Thymus (tissue), 11 donors: ENCODE data around the gene SH3RF3. TPM values are rescaled to one million over a fixed set of nuclear protein-coding genes. Genes with fewer than 3 reads are reported as not detected.

Experiments used
- DNase-seq, 9 donors: peaks; one replicate each; pipeline ENCODE4 v3.0.0-alpha.2; 2013; ENCODE audit warnings: low spot score in 9 of 9, low read depth in 6 of 9, missing footprints in 1 of 9
- H3K27ac ChIP-seq, 2 donors: one replicate each; pipeline ENCODE4 v1.5.1; 2013; ENCODE audit warnings: control low read depth in 1 of 2, low read depth in 1 of 2, low read length in 1 of 2, mild to moderate bottlenecking in 1 of 2, moderate library complexity in 1 of 2
- H3K27me3 ChIP-seq, 2 donors: one replicate each; pipeline ENCODE4 v1.5.1; 2013; ENCODE audit warnings: low read length in 1 of 2; ENCODE audit not compliant: control insufficient read depth in 2 of 2, insufficient read depth in 1 of 2
- H3K36me3 ChIP-seq, 2 donors: one replicate each; pipeline ENCODE4 v1.5.1; 2013; ENCODE audit warnings: low read length in 1 of 2, mild to moderate bottlenecking in 1 of 2, moderate library complexity in 1 of 2; ENCODE audit not compliant: control insufficient read depth in 2 of 2, insufficient read depth in 2 of 2
- H3K4me1 ChIP-seq, 2 donors: one replicate each; pipeline ENCODE4 v1.5.1; 2013; ENCODE audit warnings: low read length in 2 of 2; ENCODE audit not compliant: control insufficient read depth in 2 of 2, insufficient read depth in 2 of 2
- H3K4me3 ChIP-seq, 2 donors: one replicate each; pipeline ENCODE4 v1.5.1; 2013; ENCODE audit warnings: low read length in 2 of 2, control low read depth in 1 of 2, mild to moderate bottlenecking in 1 of 2
- H3K9me3 ChIP-seq, 2 donors: one replicate each; pipeline ENCODE4 v1.5.1; 2013; ENCODE audit warnings: low read length in 1 of 2, mild to moderate bottlenecking in 1 of 2; ENCODE audit not compliant: control insufficient read depth in 2 of 2, insufficient read depth in 1 of 2
- WGBS: extraction: QIAGEN DNeasy Blood & Tissue Kit; methylation state at CpG from one replicate; pipeline ENCODE4 v1.1.7; 2013; 5-methylcytosine and 5-hydroxymethylcytosine counted together
- polyA plus RNA-seq: library from polyadenylated mRNA; stranded (reverse); fragments of 200-250 nt; gene quantifications from one replicate; pipeline ENCODE4 v1.2.3, GENCODE V29; 2013
- total RNA-seq: library from RNA; stranded (reverse); fragments of 120-200 nt; gene quantifications from one replicate; pipeline ENCODE4 v1.2.4, GENCODE V29; 2013
- donor health status: healthy.

Gene SH3RF3
- total and polyA plus RNA-seq, 2 donors: 3.2 to 8.2 TPM

- peaks cover 0 to 16% of the 10 kb centered on the region in 2 donors for H3K4me1 ChIP-seq
- DNase-seq: no peak
- peaks cover 0 to 8% of the 10 kb centered on the region in 2 donors for H3K9me3 ChIP-seq
- H3K27ac ChIP-seq: no peak overlapping the region
- 90% methylated on average over 4 of the region's 4 CpGs for WGBS
- H3K27me3 ChIP-seq: no peaks in the 10 kb centered on the region
- peaks cover 0 to 3% of the 10 kb centered on the region in 2 donors for H3K36me3 ChIP-seq
- H3K4me3 ChIP-seq: no peak overlapping the region
Observed at GRCh38 chr2:109440499-109441156, 311.6 kb downstream of the SH3RF3 start.

DNA sequence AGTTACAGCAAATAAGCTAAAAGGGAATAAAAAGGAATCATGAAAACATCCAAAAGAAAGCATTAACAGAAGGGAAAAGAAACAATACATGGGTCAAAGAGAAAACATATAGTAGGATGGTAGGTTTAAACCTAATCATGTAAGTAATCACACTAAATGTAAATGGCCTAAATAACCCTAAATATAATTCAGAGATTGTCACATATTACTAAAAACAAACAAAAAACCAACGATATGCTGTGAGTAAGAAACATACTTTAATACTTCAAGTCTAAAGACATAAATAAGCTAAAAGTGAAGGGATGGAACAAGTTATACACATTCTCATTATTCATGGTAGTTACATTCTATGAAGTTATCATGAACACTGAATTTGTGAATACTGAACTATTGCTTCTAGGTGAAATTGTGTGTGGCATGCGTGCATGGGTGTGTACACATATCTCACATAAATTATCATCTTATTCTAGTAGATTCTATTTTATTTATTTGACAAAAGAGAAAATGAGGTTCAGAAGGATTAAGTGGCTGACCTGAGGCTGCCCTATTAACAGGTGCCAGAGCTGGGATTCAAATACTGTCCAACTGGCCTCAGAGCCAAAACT is 313.8 kb downstream of the SH3RF3 start:
- Histone ChIP-seq H3K9me3 (peaks cover 0 to 8% of the 10 kb centered on the region in 2 donors), H3K27ac (no peak overlapping the region), H3K27me3 (no peaks in the 10 kb centered on the region), H3K36me3 (no peaks in the 10 kb centered on the region), H3K4me1 (peaks cover 0 to 9% of the 10 kb centered on the region in 2 donors), H3K4me3 (no peak overlapping the region)
- WGBS: 98% methylated on average over 2 of the region's 2 CpGs
- no peak for DNase-seq

DNA sequence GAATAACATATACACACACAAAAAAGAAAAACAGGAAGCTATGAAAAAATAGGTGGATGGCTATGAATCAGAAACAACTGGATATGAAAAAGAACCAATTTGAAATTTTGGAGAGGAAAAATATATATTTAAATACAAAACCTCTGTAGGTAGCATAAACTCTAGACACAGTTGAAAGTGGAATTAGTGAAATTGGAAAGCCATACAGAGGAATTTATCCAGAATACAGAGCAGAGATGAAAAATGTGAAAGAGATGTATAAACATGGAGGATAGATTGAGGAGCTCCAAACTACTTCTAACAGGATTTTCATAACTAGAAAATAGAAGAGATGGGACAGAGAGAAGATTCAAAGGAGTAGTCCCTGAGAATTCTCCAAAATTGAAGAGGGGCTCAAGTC is 315.9 kb downstream of the SH3RF3 start:
- H3K4me3 ChIP-seq: no peak overlapping the region
- peaks cover 0 to 8% of the 10 kb centered on the region in 2 donors for H3K9me3 ChIP-seq
- no peak for DNase-seq
- H3K36me3 ChIP-seq: no peaks in the 10 kb centered on the region
- H3K4me1 ChIP-seq: peaks cover 0 to 9% of the 10 kb centered on the region in 2 donors
- H3K27ac ChIP-seq: no peak overlapping the region
- no peaks in the 10 kb centered on the region for H3K27me3 ChIP-seq

- Histone ChIP-seq H3K27me3 (no peaks in the 10 kb centered on the region), H3K9me3 (peaks cover 0 to 8% of the 10 kb centered on the region in 2 donors), H3K36me3 (no peaks in the 10 kb centered on the region), H3K27ac (peak overlapping the region in 1 of 2 donors; percentile 17), H3K4me1 (peaks cover 0 to 9% of the 10 kb centered on the region in 2 donors), H3K4me3 (no peak overlapping the region)
- WGBS: 90% methylated on average over 20 of the region's 20 CpGs
- DNase-seq: no peak
Observed at GRCh38 chr2:109446278-109447131, 317.5 kb downstream of the SH3RF3 start.

DNA sequence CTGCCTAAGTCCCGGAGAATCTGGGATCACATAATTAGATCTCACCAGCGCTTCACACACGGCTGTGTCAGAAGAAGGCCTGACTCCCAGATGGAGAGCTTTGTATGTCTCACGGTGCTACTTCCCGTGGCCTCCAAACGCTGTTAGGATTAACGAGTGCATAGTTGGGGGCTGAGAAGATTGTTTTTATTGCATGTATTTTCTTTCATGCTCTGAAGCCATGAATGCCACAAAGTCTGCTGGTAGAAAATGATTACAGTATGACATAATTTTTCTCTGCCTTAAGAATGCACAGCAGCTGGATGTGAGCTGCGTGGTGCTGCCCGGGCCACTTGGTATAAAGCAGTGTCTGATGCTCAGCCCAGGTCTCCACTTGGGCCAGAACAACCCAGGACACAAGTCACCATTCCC is 318.3 kb downstream of the SH3RF3 start:
- 91% methylated on average over 9 of the region's 9 CpGs for WGBS
- H3K36me3 ChIP-seq: no peaks in the 10 kb centered on the region
- H3K9me3 ChIP-seq: peaks cover 0 to 8% of the 10 kb centered on the region in 2 donors
- H3K27ac ChIP-seq: no peak overlapping the region
- no peaks in the 10 kb centered on the region for H3K27me3 ChIP-seq
- H3K4me3 ChIP-seq: no peak overlapping the region
- peaks cover 0 to 9% of the 10 kb centered on the region in 2 donors for H3K4me1 ChIP-seq
- no peak for DNase-seq

GRCh38 chr2:109447776-109448175 is 318.8 kb downstream of the SH3RF3 start:
- H3K27ac ChIP-seq: no peak overlapping the region
- H3K4me3 ChIP-seq: no peak overlapping the region
- peaks cover 0 to 8% of the 10 kb centered on the region in 2 donors for H3K9me3 ChIP-seq
- no peak for DNase-seq
- H3K36me3 ChIP-seq: no peaks in the 10 kb centered on the region
- H3K4me1 ChIP-seq: peaks cover 0 to 9% of the 10 kb centered on the region in 2 donors
- 94% methylated on average over 6 of the region's 6 CpGs for WGBS
- H3K27me3 ChIP-seq: no peaks in the 10 kb centered on the region

DNA sequence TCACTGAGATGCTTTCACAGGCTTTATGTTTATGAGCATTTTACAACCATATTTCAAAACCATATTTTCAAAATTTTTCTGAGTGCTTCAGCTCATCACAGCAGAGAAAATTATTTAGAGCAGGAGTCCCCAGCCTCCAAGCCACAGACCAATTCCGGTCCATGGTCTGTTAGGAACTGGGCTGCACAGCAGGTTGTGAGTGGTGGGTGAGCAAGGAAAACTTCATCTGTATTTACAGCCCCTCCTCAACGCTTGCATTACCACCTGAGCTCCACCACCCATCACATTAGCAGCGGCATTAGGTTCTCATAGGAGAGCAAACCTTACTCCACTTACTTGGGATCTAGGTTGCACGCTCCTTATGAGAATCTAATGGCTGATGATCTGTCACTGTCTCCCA is 319.2 kb downstream of the SH3RF3 start:
- H3K27me3 ChIP-seq: no peaks in the 10 kb centered on the region
- 96% methylated on average over 4 of the region's 4 CpGs for WGBS
- no peak for DNase-seq
- H3K27ac ChIP-seq: no peak overlapping the region
- no peak overlapping the region for H3K4me3 ChIP-seq
- peaks cover 0 to 9% of the 10 kb centered on the region in 2 donors for H3K4me1 ChIP-seq
- H3K36me3 ChIP-seq: no peaks in the 10 kb centered on the region
- peaks cover 0 to 5% of the 10 kb centered on the region in 2 donors for H3K9me3 ChIP-seq

- 77% methylated on average over 20 of the region's 20 CpGs for WGBS
- H3K9me3 ChIP-seq: peaks cover 0 to 4% of the 10 kb centered on the region in 2 donors
- DNase-seq: no peak
- H3K4me3 ChIP-seq: no peak overlapping the region
- H3K27me3 ChIP-seq: no peaks in the 10 kb centered on the region
- peaks cover 0 to 9% of the 10 kb centered on the region in 2 donors for H3K4me1 ChIP-seq
- no peaks in the 10 kb centered on the region for H3K36me3 ChIP-seq
- H3K27ac ChIP-seq: no peak overlapping the region
Observed at GRCh38 chr2:109448946-109449788, 320.2 kb downstream of the SH3RF3 start.
